ENCODE data around the gene PLA2G4F. TPM values are rescaled to one million over a fixed set of nuclear protein-coding genes. Genes with fewer than 3 reads are reported as not detected.

PLA2G4F gene
- total and polyA plus RNA-seq, 7 donors, result 0.20 to 5.3 (median 1.9) TPM

DNA sequence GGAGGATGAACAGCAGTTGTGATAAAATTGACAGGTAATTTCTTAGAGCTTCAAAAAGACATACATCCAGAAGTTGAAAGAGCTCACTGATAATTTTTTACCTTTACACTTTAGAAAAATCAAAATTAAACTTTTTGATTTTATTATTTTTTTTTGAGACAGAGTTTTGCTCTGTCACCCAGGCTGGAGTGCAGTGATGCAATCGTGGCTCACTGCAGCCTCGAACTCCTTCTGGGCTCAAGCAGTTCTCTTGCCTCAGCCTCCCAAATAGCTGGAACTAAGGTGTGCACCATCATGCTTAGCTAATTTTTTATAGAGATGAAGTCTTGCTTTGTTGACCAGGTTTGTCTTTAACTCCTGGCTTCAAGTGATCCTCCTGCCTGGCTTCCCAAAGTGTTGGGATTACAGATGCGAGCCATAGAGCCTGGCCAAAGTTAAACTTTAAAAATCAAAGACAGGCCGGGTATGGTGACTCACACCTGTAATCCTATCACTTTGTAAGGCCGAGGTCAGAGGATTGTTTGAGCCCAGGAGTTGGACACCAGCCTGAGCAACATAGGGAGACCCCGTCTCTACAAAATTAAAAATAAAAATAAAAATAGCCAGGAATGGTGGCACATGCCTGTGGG, 21.7 kb downstream of the PLA2G4F start:
- 69 to 86% (median 76%) methylated on average over 6 of the region's 6 CpGs for WGBS, 3 donors
- intact Hi-C loops (cut with DNase I), result loop anchor here (2.0 to 10.0 kb wide), 4 partner anchors 67 to 150 kb away; no protein-coding TSS in a partner anchor
- no peaks in the 10 kb centered on the region for H3K36me3 ChIP-seq (ENCODE audit: insufficient read depth in 1 of 2, low read depth in 1 of 2)
- no peak for TF ChIP-seq CTCF (IDR thresholded peaks at IDR 0.05)
- H3K27me3 ChIP-seq (ENCODE audit: insufficient read depth in 3 of 3, low read length in 2 of 3), result no peaks in the 10 kb centered on the region
- DNase-seq (no peak), ATAC-seq (no peak)
- H3K4me1 ChIP-seq, result no peaks in the 10 kb centered on the region
- no peak overlapping the region for H3K27ac ChIP-seq
- no peak overlapping the region for H3K4me3 ChIP-seq
- no peaks in the 10 kb centered on the region for H3K9me3 ChIP-seq

DNA sequence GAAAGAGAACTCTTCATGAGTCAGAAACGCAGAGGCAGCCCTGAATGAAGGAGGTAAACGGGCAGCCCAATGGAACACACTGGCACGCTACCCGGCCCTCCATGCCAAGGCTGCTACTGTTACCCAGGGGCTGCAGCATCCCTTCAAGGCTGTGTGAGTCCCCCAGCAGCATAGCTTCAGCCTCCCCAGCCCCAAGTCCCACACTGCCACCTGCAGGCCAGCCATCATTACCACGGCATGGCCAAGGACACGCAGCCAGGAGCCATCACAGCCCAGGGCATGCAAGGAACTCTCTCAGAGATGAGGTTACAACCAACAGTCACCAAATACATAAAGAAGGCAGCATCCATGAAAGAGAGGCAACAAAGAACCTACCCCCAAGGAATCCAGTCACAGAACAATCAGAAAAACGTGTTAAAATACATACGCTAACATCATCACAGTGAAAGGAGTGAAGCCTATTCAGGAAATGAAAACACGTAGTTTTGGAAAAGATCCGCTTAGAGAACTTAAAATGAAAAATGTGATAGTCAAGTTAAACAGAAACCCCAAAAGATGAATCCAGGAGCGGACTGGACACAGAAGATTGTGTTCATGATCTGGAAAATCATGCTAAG, 22.4 kb downstream of the PLA2G4F start:
- DNase-seq (peak in 1 of 2 donors; percentile 77), ATAC-seq (peak; percentile 76 to 84 (median 79))

DNA sequence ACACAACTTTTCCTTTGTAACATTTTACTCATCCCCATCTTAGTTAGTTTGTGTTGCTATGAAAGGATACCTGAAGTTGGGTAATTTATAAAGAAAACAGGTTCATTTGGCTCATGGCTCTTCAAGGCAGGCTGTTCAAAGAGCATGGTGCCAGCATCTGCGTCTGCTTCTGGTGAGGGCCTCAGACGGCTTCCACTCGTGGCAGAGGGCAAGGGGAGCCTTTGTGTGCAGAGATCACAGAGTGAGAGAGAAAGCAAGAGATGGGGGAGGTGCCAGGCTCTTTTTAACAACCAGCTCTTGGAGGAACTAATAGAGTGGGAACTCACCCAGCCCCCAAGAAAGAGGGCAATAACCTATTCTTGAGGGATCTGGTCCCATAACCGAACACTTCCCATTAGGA, 23.1 kb downstream of the PLA2G4F start:
- intact Hi-C loops (cut with DNase I), result loop anchor here in 1 of 2 donors (5.0 to 10.0 kb wide), 2 partner anchors 66 to 149 kb away; no protein-coding TSS in a partner anchor
- 85 to 92% (median 91%) methylated on average over 4 of the region's 4 CpGs for WGBS, 3 donors
- TF ChIP-seq CTCF (IDR thresholded peaks at IDR 0.05), result no peak

More for the DNA sequence above, 22.4 kb downstream of the PLA2G4F start:
- 64 to 71% (median 65%) methylated on average over 11 of the region's 11 CpGs for WGBS, 3 donors
- Histone ChIP-seq H3K27me3 (ENCODE audit: insufficient read depth in 3 of 3, low read length in 2 of 3) (no peaks in the 10 kb centered on the region), H3K9me3 (no peaks in the 10 kb centered on the region), H3K36me3 (ENCODE audit: insufficient read depth in 1 of 2, low read depth in 1 of 2) (no peaks in the 10 kb centered on the region), H3K27ac (no peak overlapping the region), H3K4me3 (no peak overlapping the region), H3K4me1 (no peaks in the 10 kb centered on the region)
- TF ChIP-seq CTCF (IDR thresholded peaks at IDR 0.05), result peak; percentile 65
- intact Hi-C loops (cut with DNase I), result loop anchor here (2.0 to 10.0 kb wide), 4 partner anchors 67 to 149 kb away; no protein-coding TSS in a partner anchor

DNA sequence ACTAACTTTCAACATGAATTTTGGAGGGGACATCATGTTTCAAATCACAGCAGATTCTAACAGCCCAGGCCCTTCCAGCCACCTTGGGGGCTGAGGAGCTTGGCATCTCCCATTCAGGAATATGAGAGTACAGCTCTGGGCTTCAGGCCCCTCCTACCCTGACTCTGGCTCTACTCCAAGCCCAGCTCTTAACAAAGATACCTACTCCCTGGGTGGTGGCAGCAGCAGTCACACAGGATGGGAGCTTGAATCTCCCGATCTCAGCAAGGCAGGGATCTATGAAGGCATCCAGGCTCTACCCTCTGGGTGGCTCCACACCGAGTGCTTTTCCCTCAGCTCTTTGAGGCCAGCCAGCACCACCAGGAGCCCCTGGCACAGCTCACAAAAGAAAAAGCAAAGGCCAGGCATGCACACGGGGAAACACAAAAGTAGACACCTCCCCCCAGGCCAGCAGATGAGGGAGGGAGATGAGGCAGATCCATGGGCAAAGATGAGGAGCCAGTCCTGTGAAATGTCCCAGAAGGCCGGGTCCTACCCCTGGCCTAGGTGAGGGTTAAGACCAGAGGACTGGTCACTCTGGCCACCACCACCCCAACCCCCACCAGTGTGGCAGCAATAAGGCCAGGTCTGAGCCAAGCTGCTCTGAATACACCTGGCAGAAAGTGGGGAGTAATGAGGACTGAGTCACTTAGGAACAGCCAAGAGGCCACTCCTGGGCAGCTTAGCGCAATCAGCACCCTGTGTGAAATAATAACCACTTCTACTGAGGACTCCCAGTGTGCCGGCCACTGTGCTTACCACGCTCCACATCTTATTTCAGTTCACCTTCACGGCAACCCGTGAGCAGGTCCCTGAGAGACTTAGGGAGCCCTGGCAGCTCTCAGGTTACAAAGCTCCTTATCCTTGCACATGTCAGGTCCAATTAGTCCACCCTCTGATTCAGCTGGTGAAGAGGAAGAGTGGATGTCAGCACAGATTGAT, 24.3 kb downstream of the PLA2G4F start:
- no peaks in the 10 kb centered on the region for H3K9me3 ChIP-seq
- WGBS, 3 donors, result 65 to 67% (median 65%) methylated on average over 9 of the region's 9 CpGs
- no peak for DNase-seq
- no peak overlapping the region for H3K27ac ChIP-seq
- no peak for TF ChIP-seq CTCF (IDR thresholded peaks at IDR 0.05)
- intact Hi-C loops (cut with DNase I), result loop anchor here in 1 of 2 donors (5.0 to 10.0 kb wide), 2 partner anchors 65 to 147 kb away; no protein-coding TSS in a partner anchor
- H3K4me1 ChIP-seq, result no peaks in the 10 kb centered on the region
- H3K4me3 ChIP-seq, result no peak overlapping the region
- ATAC-seq, result peak in 3 of 4 donors; percentile 36 to 72 (median 37)
- H3K36me3 ChIP-seq (ENCODE audit: insufficient read depth in 1 of 2, low read depth in 1 of 2), result no peaks in the 10 kb centered on the region
- peaks cover 0 to 6% (median 0%) of the 10 kb centered on the region in 3 donors for H3K27me3 ChIP-seq (ENCODE audit: insufficient read depth in 3 of 3, low read length in 2 of 3)

More for the DNA sequence above, 23.1 kb downstream of the PLA2G4F start:
- Histone ChIP-seq H3K4me1 (no peaks in the 10 kb centered on the region), H3K9me3 (no peaks in the 10 kb centered on the region), H3K36me3 (ENCODE audit: insufficient read depth in 1 of 2, low read depth in 1 of 2) (no peaks in the 10 kb centered on the region), H3K27me3 (ENCODE audit: insufficient read depth in 3 of 3, low read length in 2 of 3) (no peaks in the 10 kb centered on the region), H3K4me3 (no peak overlapping the region), H3K27ac (no peak overlapping the region)
- ATAC-seq (no peak), DNase-seq (no peak)

Measured in psoas muscle (tissue), 8 donors.